BE2C (cell line): Measurements from ENCODE around the gene SULT2A1.

Experiments
- DNase-seq: peaks from one replicate; pipeline ENCODE4 v3.0.0-alpha.2; 2020
- H3K27me3 ChIP-seq: fragments of 250-450 bp; sonication (Bioruptor Pico); 2 replicates; pipeline ENCODE4 v1.5.1; 2020; ENCODE audit warnings: mild to moderate bottlenecking
- H3K36me3 ChIP-seq: fragments of 250-450 bp; sonication (Bioruptor Pico); 2 replicates; pipeline ENCODE4 v1.5.1; 2020; ENCODE audit warnings: mild to moderate bottlenecking
- H3K4me1 ChIP-seq: fragments of 250-450 bp; sonication (Bioruptor Pico); 2 replicates; pipeline ENCODE4 v1.5.1; 2020
- H3K4me3 ChIP-seq: 2 replicates; pipeline ENCODE4 v1.5.1; 2011; ENCODE audit warnings: low read depth, low read length
- H3K9me3 ChIP-seq: fragments of 250-450 bp; sonication (Bioruptor Pico); 2 replicates; pipeline ENCODE4 v1.5.1; 2020
- CTCF ChIP-seq: IDR thresholded peaks from 2 replicates; pipeline ENCODE4 v1.5.1; 2012; ENCODE audit warnings: mild to moderate bottlenecking, low read depth, low read length

SULT2A1 gene

GRCh38 chr19:47832723-47833122, 53.4 kb downstream of the SULT2A1 start:
- no peak overlapping the region for H3K4me3 ChIP-seq
- H3K9me3 ChIP-seq, result no peaks in the 10 kb centered on the region
- H3K27me3 ChIP-seq, result no peaks in the 10 kb centered on the region
- H3K4me1 ChIP-seq, result no peaks in the 10 kb centered on the region
- no peak for TF ChIP-seq CTCF
- DNase-seq, result no peak
- H3K36me3 ChIP-seq, result no peaks in the 10 kb centered on the region

- Histone ChIP-seq H3K27me3 (no peaks in the 10 kb centered on the region), H3K9me3 (no peaks in the 10 kb centered on the region; the same call in 1 of the 2 replicates), H3K36me3 (no peaks in the 10 kb centered on the region), H3K4me3 (no peak overlapping the region), H3K4me1 (no peaks in the 10 kb centered on the region)
- no peak for DNase-seq
- no peak for TF ChIP-seq CTCF
These were observed 59.3 kb downstream of the SULT2A1 start for GRCh38 chr19:47826800-47827199.

GRCh38 chr19:47824396-47824795, 61.7 kb downstream of the SULT2A1 start:
- H3K4me3 ChIP-seq, result no peak overlapping the region
- H3K36me3 ChIP-seq, result no peaks in the 10 kb centered on the region
- no peak for TF ChIP-seq CTCF
- peaks cover 9% of the 10 kb centered on the region; the same call in 1 of the 2 replicates for H3K27me3 ChIP-seq
- no peaks in the 10 kb centered on the region; the same call in 1 of the 2 replicates for H3K9me3 ChIP-seq
- no peaks in the 10 kb centered on the region for H3K4me1 ChIP-seq
- no peak for DNase-seq

DNA sequence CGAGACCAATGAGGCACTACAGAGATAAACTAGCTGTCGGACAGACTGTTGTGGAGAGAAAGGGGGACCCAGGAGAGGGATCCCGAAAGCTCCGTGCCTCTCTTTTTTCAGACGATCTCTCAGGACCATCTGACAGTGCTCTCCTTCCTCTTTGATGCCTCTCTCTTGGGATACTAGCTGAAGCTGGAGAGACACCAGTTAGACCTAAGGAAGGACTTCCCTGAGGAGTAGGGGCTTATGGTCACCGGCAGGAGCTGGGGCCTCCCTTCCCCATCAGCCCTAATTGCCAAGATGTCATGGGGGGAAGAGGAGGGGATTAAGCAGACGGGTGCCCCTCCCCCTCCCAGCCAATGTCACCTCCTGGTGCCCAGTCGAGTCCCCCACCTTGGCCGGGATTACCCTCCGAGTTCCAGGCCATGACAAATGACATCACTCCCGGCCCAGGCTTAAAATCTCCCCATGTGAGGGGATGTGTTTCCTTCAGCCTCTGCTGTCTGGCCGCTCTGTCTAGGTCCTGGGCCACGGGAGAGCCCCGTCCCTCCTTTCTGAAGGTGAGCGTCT, 64.6 kb downstream of the SULT2A1 start, which contains the start of gene CRX:
Gene CRX (plus strand): TSS at position 478 of the 561 bp plus-strand sequence. CDS start 12,507 bp downstream, outside the sequence.
- H3K4me3 ChIP-seq, result no peak within 1 kb of the TSS
- no peak for DNase-seq
- no peaks in the 10 kb centered on the region for H3K4me1 ChIP-seq
- no peaks in the 10 kb centered on the region for H3K36me3 ChIP-seq
- H3K27me3 ChIP-seq, result peaks cover 10% of the 10 kb centered on the region; the same call in 1 of the 2 replicates
- H3K9me3 ChIP-seq, result no peaks in the 10 kb centered on the region
- TF ChIP-seq CTCF, result no peak
